Upper lobe of left lung (tissue), 6 donors: Measurements from ENCODE around the gene ERN1. TPM values are rescaled to one million over a fixed set of nuclear protein-coding genes. Genes with fewer than 3 reads are reported as not detected.

ENCODE experiments used
- ATAC-seq, 2 donors: fragments of 200-7000 bp; cut with Tn5 transposase; one replicate each; pipeline ENCODE4 v1.9.1; 2022; ENCODE audit warnings: mild to moderate bottlenecking in 2 of 2, moderate library complexity in 2 of 2; ENCODE audit not compliant: low FRiP score in 2 of 2
- DNase-seq, 2 donors: peaks; one replicate each; pipeline ENCODE4 v3.0.0-alpha.2; 2019 to 2020
- H3K27ac ChIP-seq, 4 donors: fragments of 200-600 bp; sonication (generic); one replicate each; pipeline ENCODE4 v1.5.1; 2016 to 2019
- H3K27me3 ChIP-seq, 4 donors: fragments of 200-600 bp; sonication (generic); one replicate each; pipeline ENCODE4 v1.5.1; 2017 to 2019
- H3K36me3 ChIP-seq, 4 donors: fragments of 200-600 bp; sonication (generic); one replicate each; pipeline ENCODE4 v1.5.1; 2016 to 2019
- H3K4me1 ChIP-seq, 4 donors: fragments of 200-600 bp; sonication (generic); one replicate each; pipeline ENCODE4 v1.5.1; 2018 to 2019
- H3K4me3 ChIP-seq, 4 donors: fragments of 200-600 bp; sonication (generic); one replicate each; pipeline ENCODE4 v1.5.1; 2017 to 2019; ENCODE audit warnings: mild to moderate bottlenecking in 2 of 4, moderate library complexity in 1 of 4
- H3K9me3 ChIP-seq, 4 donors: fragments of 200-600 bp; sonication (generic); one replicate each; pipeline ENCODE4 v1.5.1; 2018 to 2019
- EP300 ChIP-seq, 4 donors: sonication (generic); formaldehyde crosslinking; IDR thresholded peaks; one replicate each; pipeline ENCODE4 v1.5.1; 2017; ENCODE audit warnings: antibody characterized with exemption in 4 of 4, control low read depth in 2 of 4
- POLR2A ChIP-seq, 4 donors: fragments of 450-650 bp; IDR thresholded peaks; one replicate each; pipeline ENCODE4 v1.5.1; 2016 to 2017; ENCODE audit warnings: antibody characterized with exemption in 4 of 4, mild to moderate bottlenecking in 2 of 4
- POLR2AphosphoS5 ChIP-seq, 2 donors: sonication (generic); formaldehyde crosslinking; IDR thresholded peaks; one replicate each; pipeline ENCODE4 v1.5.1; 2017; ENCODE audit warnings: antibody characterized with exemption in 2 of 2
- WGBS, 2 donors: methylation state at CpG; one replicate each; pipeline ENCODE4 v1.1.5; 2017 to 2018; 5-methylcytosine and 5-hydroxymethylcytosine counted together
- total RNA-seq, 6 donors: library from RNA; depleted of rRNA in 4 of 6; stranded (reverse); fragments of >200 nt in 4 of 6; gene quantifications; one replicate each; pipeline versions ENCODE4 v1.1.0 to v1.2.1, GENCODE V29; 2016 to 2021
- TF ChIP-seq, protein P1 (sequence below), 6 experiments: fragments of 450-650 bp in 4 of 6; fragments of 200-600 bp in 2 of 6; sonication (generic) in 2 of 6; IDR thresholded peaks; one replicate each; pipeline ENCODE4 v1.5.1; 2016 to 2019; ENCODE audit warnings: antibody characterized with exemption in 6 of 6
- donor health status: DM: no; HTN: no; CAD: no; lungs with moderate emphysema.
- donor health status: DM: no; HTN: yes; CAD: no; lungs with severe emphysema.

ERN1 gene
- total RNA-seq, 6 donors from 2014 or later = 32.8 to 65.0 (median 41.9) TPM

- Histone ChIP-seq H3K4me3 (no peak overlapping the region), H3K36me3 (peaks cover 0 to 25% (median 3%) of the 10 kb centered on the region in 4 donors), H3K27ac (peak overlapping the region; percentile 3 to 51 (median 47)), H3K9me3 (no peaks in the 10 kb centered on the region), H3K27me3 (no peaks in the 10 kb centered on the region), H3K4me1 (peaks cover 0 to 52% (median 29%) of the 10 kb centered on the region in 4 donors)
- TF ChIP-seq POLR2AphosphoS5 (IDR thresholded peaks at IDR 0.05) (no peak), POLR2A (IDR thresholded peaks at IDR 0.05) (no peak), EP300 (IDR thresholded peaks at IDR 0.05) (no peak)
- TF ChIP-seq, protein P1, sequence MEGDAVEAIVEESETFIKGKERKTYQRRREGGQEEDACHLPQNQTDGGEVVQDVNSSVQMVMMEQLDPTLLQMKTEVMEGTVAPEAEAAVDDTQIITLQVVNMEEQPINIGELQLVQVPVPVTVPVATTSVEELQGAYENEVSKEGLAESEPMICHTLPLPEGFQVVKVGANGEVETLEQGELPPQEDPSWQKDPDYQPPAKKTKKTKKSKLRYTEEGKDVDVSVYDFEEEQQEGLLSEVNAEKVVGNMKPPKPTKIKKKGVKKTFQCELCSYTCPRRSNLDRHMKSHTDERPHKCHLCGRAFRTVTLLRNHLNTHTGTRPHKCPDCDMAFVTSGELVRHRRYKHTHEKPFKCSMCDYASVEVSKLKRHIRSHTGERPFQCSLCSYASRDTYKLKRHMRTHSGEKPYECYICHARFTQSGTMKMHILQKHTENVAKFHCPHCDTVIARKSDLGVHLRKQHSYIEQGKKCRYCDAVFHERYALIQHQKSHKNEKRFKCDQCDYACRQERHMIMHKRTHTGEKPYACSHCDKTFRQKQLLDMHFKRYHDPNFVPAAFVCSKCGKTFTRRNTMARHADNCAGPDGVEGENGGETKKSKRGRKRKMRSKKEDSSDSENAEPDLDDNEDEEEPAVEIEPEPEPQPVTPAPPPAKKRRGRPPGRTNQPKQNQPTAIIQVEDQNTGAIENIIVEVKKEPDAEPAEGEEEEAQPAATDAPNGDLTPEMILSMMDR (IDR thresholded peaks at IDR 0.05) = no peak
- ATAC-seq (no peak), DNase-seq (peak in 1 of 2 donors; percentile 65)
- 56 to 78% methylated on average over 4 of the region's 4 CpGs for WGBS, 2 donors
These were observed 36.9 kb downstream of the ERN1 start for GRCh38 chr17:64092952-64093451.

GRCh38 chr17:64092113-64092512, 37.8 kb downstream of the ERN1 start:
- WGBS, 2 donors = 71 to 73% methylated on average over 2 of the region's 2 CpGs
- no peaks in the 10 kb centered on the region for H3K27me3 ChIP-seq
- TF ChIP-seq, protein P1 (IDR thresholded peaks at IDR 0.05) = no peak
- no peak for TF ChIP-seq POLR2AphosphoS5 (IDR thresholded peaks at IDR 0.05)
- no peak for TF ChIP-seq EP300 (IDR thresholded peaks at IDR 0.05)
- TF ChIP-seq POLR2A (IDR thresholded peaks at IDR 0.05) = no peak
- H3K4me3 ChIP-seq = no peak overlapping the region
- H3K27ac ChIP-seq = peak overlapping the region in 3 of 4 donors; percentile 3 to 51 (median 50)
- peaks cover 0 to 16% (median 3%) of the 10 kb centered on the region in 4 donors for H3K36me3 ChIP-seq
- H3K4me1 ChIP-seq = peaks cover 7 to 61% (median 37%) of the 10 kb centered on the region in 4 donors
- no peaks in the 10 kb centered on the region for H3K9me3 ChIP-seq
- ATAC-seq = peak in 1 of 2 donors; percentile 57
- DNase-seq = no peak

- H3K4me1 ChIP-seq = peaks cover 8 to 64% (median 38%) of the 10 kb centered on the region in 4 donors
- DNase-seq = peak in 1 of 2 donors; percentile 74
- TF ChIP-seq EP300 (IDR thresholded peaks at IDR 0.05) (no peak), POLR2AphosphoS5 (IDR thresholded peaks at IDR 0.05) (no peak), POLR2A (IDR thresholded peaks at IDR 0.05) (no peak)
- TF ChIP-seq, protein P1 (IDR thresholded peaks at IDR 0.05) = no peak
- 92 to 97% methylated on average over 5 to 6 of the region's 6 CpGs for WGBS, 2 donors
- no peaks in the 10 kb centered on the region for H3K9me3 ChIP-seq
- peaks cover 0 to 11% (median under 1%) of the 10 kb centered on the region in 4 donors for H3K36me3 ChIP-seq
- H3K27ac ChIP-seq = peak overlapping the region in 2 of 4 donors; percentile 50 to 51
- no peak for ATAC-seq
- no peaks in the 10 kb centered on the region for H3K27me3 ChIP-seq
- H3K4me3 ChIP-seq = no peak overlapping the region
These were observed 38.4 kb downstream of the ERN1 start for GRCh38 chr17:64091571-64091970.

DNA sequence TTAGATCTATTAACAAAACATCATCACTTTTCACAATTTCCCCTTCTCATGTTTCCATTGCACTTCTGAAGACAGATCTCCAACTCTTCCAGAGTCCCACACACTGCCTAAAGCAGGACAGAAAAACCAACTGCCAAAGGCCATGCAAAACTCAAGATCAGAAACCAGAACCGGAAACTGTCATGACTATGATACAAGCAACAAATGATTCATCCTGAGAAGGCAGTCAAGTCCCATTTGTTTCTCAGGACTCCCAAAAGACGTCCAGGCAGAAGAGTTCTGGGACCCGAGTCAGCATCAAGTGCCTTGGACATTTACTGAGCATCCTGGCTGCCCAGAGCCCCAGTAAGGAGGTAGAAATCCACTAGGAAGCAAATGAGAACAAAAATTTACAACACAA, 38.8 kb downstream of the ERN1 start:
- H3K4me3 ChIP-seq = no peak overlapping the region
- H3K36me3 ChIP-seq = peaks cover 0 to 6% (median 0%) of the 10 kb centered on the region in 4 donors
- H3K27me3 ChIP-seq = no peaks in the 10 kb centered on the region
- no peaks in the 10 kb centered on the region for H3K9me3 ChIP-seq
- ATAC-seq = no peak
- TF ChIP-seq, protein P1 (IDR thresholded peaks at IDR 0.05) = no peak
- TF ChIP-seq EP300 (IDR thresholded peaks at IDR 0.05) (no peak), POLR2AphosphoS5 (IDR thresholded peaks at IDR 0.05) (no peak), POLR2A (IDR thresholded peaks at IDR 0.05) (no peak)
- DNase-seq = no peak
- H3K27ac ChIP-seq = peak overlapping the region in 1 of 4 donors; percentile 50
- 78 to 84% methylated on average over 3 of the region's 3 CpGs for WGBS, 2 donors
- peaks cover 8 to 63% (median 37%) of the 10 kb centered on the region in 4 donors for H3K4me1 ChIP-seq

- H3K9me3 ChIP-seq = no peaks in the 10 kb centered on the region
- ATAC-seq (no peak), DNase-seq (no peak)
- TF ChIP-seq, protein P1 (IDR thresholded peaks at IDR 0.05) = no peak
- TF ChIP-seq POLR2A (IDR thresholded peaks at IDR 0.05) = no peak
- TF ChIP-seq POLR2AphosphoS5 (IDR thresholded peaks at IDR 0.05) = no peak
- no peak for TF ChIP-seq EP300 (IDR thresholded peaks at IDR 0.05)
- no peak overlapping the region for H3K27ac ChIP-seq
- 76 to 83% methylated on average over 5 of the region's 5 CpGs for WGBS, 2 donors
- no peak overlapping the region for H3K4me3 ChIP-seq
- H3K27me3 ChIP-seq = no peaks in the 10 kb centered on the region
- H3K4me1 ChIP-seq = peaks cover 16 to 63% (median 38%) of the 10 kb centered on the region in 4 donors
- no peaks in the 10 kb centered on the region for H3K36me3 ChIP-seq
These were observed 39.8 kb downstream of the ERN1 start for GRCh38 chr17:64090144-64090543.
